Measurements from ENCODE around the gene MYBPC1.

The MYBPC1 gene

DNA sequence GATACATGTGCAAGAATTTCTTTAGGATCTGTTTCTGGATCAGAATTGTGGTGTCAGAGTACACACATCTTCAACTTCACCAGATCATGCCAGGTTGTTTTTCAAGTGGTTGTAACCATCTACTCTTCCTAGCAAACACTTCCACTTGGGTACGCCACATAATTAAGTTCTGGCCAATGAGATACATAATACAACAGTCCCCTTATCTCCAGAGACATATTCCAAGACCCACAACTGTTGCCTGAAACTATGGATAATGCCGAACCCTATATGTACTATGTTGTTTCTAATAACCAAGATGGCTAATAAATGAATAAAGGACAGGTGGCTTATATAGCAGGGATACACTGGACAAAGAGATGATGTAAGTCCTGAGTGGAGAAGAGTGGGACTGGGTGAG is 100.2 kb downstream of the MYBPC1 start:
- DNase-seq (ENCODE audit: low read depth, low spot score) = no peak

DNA sequence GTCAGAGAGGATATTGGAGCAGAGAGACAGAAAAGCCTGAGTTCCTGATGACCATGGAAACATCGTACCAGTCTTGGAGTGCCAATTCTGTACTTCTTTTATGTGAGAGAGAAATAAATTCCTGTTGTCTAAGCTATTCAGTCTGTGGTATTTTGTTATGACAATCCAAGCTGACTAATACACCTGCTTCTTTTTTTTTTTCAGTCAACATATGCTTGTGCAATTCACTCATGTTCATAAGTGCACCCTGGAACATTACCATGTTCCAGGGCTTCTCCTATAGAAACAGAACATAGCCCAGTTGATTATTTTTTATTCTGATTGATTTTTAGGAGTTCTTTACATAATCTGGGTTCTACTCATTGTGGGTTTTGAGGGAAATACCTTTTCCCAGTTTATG is 100.9 kb downstream of the MYBPC1 start:
- DNase-seq (ENCODE audit: low read depth, low spot score) = peak; percentile 35

DNA sequence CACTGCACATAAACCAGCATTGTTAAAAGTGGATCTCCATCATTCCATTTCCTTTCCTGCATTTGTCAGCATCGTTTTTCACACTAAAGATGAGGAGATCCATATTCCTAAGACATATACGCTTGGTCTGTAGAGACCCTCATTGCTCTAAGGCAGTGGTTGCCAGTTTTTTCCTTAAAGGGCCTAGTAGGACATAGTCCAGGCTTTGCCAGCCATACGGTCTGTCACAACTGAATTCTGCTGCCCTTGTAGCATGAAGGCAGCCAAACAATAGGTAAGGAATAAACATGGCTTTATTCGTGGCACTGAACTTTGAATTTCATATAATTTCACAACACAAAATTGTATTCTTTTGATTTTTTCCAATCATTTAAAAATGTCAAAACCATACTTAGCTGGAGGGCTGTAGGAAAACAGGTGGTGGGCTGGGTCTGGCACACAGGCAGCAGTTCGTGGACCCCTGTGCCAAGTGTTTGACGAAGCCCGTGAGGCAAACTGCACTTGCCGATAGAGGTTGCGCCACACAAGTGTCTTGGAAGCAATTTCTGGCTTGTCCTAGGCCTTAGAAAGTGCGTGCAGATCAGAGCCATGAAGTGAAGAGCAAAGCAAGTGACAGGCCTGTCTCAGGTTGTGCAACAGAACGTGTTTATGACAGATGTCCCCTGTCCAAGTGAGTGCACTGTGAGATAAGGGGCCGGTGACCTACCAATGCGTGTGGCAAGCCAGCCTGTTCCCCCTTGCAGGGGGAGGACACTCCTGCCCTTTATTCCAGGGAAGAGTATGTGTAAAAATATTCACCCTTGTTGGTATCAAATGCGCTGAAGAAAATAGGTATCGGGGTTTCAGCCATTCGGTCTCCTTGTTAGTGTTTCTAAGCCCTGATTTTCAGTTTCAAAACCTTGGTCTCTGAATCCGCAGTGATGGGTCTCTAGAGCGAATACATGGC is 101.8 kb downstream of the MYBPC1 start:
- peak; percentile 24 for DNase-seq (ENCODE audit: low read depth, low spot score)

DNA sequence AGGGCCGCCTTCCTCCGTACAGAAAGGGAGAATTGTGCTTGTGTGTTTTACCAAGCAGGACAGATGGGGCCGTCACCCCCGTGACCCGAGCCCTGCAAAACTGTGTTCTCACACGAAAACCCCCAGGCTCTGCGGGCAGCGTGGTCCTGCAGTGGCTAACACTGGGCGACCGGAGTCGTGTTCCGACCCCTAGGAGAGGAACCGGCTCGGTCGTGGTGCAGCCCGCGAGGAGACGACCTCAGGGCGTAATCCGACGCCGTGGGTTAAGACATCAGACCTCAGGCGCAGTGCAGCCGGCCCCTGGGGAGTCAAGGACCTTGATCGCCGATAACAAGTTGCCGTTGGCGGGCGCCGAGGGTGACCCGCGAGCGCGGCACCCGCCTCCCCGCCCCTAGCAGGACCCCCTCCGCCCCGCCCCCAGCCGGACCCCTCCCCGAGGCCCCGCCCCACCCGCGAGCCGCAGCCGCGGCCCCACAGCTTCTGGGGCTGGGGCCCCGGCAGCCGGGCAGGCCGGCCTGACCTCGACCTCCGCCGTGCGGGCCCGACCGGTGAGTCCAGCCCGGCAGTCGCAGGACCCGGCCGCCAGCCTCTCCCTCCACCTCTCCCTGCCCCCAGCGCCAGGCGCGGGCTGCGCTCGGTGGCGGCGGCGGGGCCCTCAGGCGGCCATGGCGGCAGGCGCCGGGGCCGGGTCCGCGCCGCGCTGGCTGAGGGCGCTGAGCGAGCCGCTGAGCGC is 102.6 kb downstream of the MYBPC1 start, which contains the start of gene CHPT1:
CHPT1 (plus strand) TSS at position 444 of the 733 bp plus-strand sequence; CDS start at position 666, 222 bp downstream.
- DNase-seq (ENCODE audit: low read depth, low spot score) = peak; percentile 82

DNA sequence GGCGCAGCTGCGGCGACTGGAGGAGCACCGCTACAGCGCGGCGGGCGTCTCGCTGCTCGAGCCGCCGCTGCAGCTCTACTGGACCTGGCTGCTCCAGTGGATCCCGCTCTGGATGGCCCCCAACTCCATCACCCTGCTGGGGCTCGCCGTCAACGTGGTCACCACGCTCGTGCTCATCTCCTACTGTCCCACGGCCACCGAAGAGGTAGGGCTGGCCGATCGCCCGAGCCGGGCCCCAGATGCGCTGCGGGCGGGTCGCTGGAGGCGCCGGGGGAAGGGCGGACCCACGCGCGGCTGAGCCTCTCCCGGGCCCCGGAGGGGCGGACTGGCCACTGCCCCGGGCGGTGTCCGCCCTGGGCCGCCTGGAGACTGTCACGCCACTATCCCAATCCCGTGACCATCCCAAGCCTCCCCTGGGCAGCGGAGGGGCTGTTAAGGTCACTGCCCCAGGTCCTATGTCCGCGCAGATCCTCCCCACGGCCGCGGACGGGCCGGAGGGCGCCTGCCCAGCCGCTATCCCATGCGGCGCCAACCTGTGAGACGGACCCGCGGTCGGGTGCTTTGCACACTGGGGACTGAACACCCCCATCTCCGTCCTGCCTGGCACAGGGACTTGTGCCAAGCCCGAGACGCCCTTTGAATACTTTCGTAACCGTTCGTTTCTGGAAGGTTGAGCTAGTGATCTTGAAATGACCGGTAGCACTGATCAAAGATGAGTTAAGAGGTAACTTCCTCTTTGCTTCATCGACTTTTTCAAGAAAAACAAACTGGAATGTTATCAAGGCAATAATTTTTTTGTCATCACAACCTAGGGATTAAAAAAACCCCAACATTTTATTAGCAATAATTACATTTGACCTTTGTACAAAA is 103.4 kb downstream of the MYBPC1 start:
- peak; percentile 60 for DNase-seq (ENCODE audit: low read depth, low spot score)

DNA sequence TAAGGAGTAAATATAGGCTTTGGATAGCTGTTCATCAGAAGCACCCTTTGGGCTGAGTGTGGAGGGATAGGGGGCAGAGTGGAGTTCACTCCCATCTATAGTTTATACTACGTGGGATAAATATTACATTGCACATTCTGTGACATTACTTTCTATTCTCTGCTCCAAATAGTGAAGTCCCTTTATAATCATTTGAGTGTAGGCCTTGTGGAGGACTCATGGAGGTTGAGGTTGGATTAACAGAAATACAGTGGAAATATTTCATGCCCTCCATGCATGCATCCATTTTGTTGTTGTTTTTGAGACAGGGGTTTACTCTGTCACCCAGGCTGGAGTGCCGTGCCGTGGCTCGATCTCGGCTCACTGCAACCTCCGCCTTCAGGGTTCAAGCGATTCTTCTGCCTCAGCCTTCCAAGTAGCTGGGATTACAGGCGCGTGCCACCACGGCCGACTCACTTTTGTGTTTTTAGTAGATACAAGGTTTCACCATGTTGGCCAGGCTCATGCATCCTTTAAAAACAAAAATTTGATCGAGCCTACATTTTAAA is 104.1 kb downstream of the MYBPC1 start:
- peak; percentile 31 for DNase-seq (ENCODE audit: low read depth, low spot score)

DNA sequence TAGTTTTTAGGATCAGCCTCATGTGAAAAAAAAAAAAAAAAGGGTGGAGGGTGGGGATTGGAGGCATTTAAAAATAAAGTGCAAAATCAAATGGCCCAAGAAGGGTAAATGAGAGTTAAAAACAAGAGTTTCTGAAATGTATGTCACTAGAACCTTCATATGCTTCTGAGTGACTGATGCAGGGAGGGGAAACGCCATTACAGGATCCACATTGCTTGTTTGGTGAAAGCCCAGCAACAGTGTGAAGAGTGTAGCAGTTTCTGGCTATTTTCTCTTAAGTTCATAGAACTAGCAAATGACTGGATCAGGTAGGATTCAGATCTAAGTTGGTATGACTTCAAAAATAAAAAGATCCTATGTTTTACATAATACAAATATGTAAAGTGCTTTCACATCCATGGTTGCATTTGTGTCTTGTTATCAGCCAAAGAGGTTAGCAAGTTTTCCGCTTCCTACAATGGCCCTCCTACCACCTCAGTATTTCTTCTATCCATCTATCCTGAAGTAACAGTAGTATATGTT is 105.6 kb downstream of the MYBPC1 start:
- no peak for DNase-seq (ENCODE audit: low read depth, low spot score)

DNA sequence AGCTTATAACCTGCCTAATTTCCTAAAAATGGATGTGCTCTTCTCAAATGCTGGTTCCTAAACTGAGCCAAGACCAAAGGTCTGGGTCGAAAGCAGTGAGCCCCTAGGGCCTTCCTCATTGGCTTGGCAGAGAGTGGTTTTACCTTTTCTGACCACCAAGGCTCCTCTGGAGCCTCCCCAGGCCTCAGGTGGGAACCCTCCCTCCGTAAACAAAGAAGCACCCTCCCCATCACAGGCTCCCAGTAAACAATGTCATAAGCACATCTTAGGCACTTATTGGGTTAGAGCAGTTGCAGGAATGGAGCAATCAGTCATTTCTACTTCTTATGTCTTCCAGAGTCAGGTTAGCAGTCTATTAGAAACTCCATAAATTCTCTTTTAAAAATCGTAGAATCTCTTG is 108.7 kb downstream of the MYBPC1 start:
- DNase-seq (ENCODE audit: low read depth, low spot score) = no peak

DNA sequence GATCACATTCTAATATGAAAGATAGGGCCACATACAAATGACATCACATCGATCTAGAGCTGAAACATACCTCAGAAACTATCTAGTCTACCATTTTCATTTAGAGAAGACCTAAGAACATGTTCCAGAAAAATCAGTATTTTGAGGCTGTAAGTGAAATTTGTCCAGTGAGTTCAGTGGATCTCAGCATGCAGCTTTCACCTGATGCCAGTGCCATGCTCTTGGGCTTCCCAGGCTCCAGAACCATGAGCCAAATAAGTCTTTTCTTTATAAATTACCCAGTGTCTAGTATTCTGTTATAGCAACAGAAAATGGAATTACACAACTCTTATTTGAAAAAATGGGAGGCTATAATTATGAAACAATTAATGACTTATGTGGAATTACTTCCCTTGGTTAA is 111.6 kb downstream of the MYBPC1 start:
- no peak for DNase-seq (ENCODE audit: low read depth, low spot score)

DNA sequence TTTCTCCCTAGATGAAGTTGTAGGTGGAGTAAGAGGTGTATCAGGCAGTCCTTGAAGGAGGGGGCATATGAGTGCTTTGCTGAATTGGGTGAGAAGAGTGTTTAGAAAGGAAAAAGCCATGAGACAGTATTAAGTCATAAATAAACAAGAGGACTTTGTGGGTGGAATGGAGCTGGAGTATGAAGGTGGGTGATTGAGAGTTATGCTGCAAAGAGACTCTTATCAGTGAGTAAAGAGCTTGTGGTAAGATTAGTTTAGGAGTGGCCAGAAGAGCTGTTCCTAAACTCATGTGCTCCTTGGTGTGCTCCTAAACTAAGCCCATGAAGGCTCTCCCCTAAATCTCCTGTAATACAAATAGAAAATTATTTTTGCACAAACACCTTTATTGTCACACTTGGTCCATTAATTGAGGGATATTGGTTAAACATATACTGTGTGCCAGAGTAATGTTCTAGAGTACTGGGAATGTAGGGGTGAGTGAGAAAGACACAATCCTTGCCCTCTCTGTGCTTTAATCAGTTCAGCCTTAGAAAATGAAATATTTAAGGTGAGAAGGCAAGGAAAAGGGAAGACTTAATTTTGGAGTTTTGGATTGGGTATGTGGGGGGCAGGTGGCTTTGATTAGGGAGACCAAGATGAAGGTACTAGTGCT is 112.5 kb downstream of the MYBPC1 start:
- DNase-seq (ENCODE audit: low read depth, low spot score) = peak; percentile 29

DNA sequence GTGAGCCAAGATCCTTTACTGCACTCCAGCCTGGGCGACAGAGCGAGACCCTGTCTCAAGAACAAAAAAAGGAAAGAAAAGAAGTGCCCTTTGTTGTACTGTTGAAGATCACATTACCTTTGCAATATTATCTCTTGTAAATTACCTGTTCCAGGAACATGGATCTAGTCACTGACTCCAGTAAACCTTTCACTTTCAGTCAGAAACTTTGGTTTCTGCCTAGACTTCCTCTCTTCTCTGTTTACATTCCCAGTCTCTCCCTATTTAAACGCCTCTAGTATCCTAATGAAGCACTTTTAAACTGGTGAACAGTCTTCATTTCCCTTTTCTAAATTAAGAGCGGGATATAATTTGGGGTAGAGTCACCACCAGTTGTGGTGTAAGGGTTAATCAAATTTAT is 115.5 kb downstream of the MYBPC1 start:
- DNase-seq (ENCODE audit: low read depth, low spot score) = no peak

DNA sequence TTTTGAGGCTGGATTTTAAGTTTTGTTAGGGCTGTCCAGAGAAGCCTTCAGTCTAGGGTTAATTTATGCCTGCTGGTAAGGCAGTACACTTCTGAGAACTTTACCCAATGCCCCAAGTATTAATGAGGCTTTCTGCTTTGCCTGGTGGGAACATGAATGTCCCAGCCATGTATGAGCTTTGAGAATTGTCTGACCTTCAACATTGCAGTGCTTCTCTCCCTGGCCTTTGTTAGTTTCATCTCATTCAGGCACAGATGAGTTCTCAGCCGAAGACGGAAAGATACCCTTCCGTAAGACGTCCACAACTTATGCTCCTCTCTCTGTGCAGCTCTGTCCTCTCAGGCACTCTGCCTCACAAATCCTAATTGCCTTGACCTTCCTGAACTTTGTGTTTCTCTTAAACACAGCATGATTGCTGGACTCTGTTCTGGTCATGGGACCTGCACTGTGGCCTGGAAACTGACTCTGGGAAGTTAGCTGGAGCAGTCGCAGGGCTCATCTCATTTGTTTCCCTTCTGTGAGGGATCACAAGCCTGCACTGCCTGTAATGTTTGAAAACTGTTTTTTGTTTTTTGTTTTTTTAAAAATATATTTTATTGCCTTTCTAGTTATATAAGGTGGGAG is 118.4 kb downstream of the MYBPC1 start:
- no peak for DNase-seq (ENCODE audit: low read depth, low spot score)

DNA sequence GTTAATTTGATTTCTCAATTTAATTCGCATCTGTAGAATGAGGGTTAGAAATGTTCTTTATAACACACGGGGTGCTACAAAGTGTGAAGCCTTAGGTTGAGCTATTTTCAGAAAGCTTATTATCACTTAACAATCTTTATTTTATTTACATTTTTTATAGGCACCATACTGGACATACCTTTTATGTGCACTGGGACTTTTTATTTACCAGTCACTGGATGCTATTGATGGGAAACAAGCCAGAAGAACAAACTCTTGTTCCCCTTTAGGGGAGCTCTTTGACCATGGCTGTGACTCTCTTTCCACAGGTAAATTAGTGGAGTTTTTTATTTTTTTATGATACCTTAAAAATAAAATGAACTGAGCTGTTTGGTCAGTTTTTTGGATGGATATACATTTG is 119.2 kb downstream of the MYBPC1 start:
- no peak for DNase-seq (ENCODE audit: low read depth, low spot score)

DNA sequence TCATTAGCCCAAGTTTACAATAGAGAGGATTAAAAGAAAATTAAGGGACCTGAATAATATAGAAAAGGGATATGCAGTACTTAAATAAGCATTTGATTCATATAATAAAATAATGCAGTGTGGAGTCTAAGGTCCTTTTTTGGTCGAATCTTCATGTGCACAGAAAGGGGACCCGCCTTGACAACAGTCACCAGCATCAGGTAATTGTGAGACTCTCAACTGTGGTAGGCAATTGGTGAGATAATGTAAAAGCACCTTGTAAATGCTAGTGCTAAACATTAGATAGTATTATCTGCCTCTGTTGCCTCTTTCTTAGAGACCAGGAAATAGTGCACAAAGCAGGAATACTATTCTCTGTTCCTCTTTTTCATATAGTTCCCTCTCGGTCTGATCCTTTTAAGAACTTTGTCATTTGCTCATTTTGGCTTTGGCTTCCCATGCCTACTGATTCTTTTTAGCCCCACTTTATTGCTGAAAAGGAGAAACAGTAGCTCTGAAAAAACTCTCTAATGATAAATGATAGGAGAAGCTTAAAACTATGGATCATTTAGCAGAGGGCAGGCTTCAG is 120.2 kb downstream of the MYBPC1 start:
- DNase-seq (ENCODE audit: low read depth, low spot score) = no peak

DNA sequence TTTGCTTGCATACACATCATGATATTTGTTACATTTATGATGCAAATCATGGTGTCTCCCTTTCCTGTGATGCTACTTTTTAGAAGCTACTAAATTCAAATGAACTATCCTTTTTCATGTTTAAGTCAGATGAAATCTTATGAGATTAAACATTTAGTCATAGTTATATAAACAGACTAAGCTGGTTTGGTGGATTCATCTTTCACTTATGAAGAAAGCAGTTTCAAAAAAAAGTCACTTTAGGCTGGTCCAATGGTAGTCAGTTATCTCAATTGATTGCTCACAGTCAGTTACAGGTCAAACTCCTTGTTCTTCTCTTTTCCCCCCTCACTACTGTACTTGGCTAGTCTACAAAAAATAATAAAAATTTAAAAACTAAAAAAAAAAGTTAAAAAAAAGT is 124.8 kb downstream of the MYBPC1 start:
- no peak for DNase-seq (ENCODE audit: low read depth, low spot score)

DNA sequence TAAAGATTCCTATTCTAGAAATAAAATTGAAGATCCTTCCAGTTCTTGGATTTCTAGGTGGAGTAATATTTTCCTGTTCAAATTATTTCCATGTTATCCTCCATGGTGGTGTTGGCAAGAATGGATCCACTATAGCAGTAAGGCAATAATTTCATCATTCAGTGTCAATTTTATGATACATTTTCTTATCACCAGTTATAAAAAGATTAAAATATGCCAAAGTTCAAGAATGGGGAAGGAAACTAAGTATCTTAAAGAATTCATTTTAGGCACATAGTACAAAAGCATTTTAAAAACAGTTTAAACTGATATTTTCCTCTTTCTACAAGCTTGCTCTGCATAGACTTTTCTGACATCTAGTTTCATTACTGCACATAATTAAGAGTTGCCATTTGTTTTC is 125.3 kb downstream of the MYBPC1 start:
- no peak for DNase-seq (ENCODE audit: low read depth, low spot score)

DNA sequence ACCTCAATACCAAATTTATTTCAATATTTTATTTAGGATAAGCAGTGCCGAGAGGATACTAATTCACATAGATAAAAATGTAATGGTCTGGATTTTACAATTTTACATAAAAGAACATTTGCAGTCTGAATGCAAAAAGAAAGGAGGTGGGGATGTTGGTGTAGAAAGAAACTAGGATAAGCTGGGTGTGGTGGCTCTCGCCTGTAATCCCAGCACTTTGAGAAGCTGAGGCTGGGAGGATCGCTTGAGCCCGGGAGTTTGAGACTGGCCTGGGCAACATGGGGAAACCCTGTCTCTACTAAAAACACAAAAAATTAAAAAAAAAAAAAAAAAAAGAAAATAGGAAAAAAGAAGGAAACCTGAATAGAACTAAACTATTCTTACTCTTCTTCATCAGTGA is 127.6 kb downstream of the MYBPC1 start:
- no peak for DNase-seq (ENCODE audit: low read depth, low spot score)

DNA sequence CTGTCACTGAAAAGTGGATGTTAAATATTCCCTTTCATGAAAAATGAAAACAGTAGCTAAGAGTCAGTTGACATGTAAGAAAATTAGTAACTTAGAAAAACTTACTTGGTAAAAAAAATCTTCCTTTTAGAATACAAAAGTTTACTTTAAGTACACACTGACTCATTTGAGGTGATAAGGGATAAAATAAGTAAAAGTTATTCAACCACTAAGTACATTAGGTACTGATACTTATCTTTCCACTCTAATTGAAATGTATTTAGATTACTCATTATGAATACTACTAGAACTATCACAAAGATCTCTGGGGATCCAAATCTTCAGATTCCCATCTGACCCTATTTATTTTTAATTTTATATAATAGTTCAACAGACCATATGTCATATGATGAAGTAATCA is 132.3 kb downstream of the MYBPC1 start:
- no peak for DNase-seq (ENCODE audit: low read depth, low spot score)

DNA sequence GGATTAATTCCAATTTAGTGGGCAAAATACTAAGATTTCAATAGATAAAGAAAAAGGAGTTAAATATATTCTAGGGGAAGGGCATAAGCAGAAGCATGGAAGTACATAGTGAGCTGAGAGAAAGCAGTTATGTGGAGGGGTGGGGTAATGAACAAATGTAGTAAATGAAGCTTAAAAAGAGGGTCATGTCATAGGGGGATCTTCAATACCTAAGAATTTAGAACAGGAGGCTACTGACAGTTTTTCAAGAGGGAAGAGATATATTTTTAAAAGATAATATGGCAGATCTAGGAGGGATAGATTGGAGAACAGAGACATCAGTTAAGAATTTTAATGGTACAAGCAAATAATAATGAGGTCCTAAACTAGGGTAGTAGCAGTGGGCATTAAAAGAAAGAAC is 135.1 kb downstream of the MYBPC1 start:
- DNase-seq (ENCODE audit: low read depth, low spot score) = no peak

DNA sequence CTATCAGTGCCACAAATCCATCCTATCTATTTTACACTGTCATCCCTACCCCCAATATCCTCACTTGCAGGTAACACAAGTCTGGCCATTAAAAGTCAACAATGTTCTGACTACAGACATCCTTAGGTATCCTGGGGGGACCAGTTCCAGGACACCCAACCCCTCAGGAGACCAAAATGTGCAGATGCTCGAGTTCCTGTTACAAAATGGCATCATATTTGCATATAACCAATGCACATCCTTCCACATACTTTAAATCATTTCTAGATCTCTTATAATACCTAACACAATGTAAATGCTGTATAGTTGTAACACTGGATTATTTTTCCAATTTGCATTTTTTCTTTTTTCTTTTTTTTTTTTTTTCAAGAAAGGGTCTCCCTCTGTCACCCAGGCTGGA is 137.5 kb downstream of the MYBPC1 start:
- DNase-seq (ENCODE audit: low read depth, low spot score) = no peak

Measured in astrocyte of the hippocampus (primary cell).